Loucy (cell line): ENCODE data around the gene MYH10.

Experiments used
- H2AFZ ChIP-seq: fragments of 200-600 bp; sonication (generic); 2 replicates; pipeline ENCODE4 v1.6.0; 2016; ENCODE audit warnings: antibody characterized with exemption, mild to moderate bottlenecking, low read length, moderate library complexity
- H3F3A ChIP-seq: fragments of 200-600 bp; 2 replicates; pipeline ENCODE4 v1.6.0; 2016; ENCODE audit warnings: antibody characterized with exemption, low read depth, mild to moderate bottlenecking
- H3K27me3 ChIP-seq: fragments of 200-600 bp; sonication (generic); 2 replicates; pipeline ENCODE4 v1.6.1; 2014; ENCODE audit warnings: low read length, mild to moderate bottlenecking; ENCODE audit not compliant: insufficient read depth, poor library complexity, severe bottlenecking
- H3K36me3 ChIP-seq: fragments of 200-600 bp; sonication (generic); 2 replicates; pipeline ENCODE4 v1.6.1; 2016; ENCODE audit warnings: low read length; ENCODE audit not compliant: insufficient read depth
- H3K4me1 ChIP-seq: fragments of 200-600 bp; sonication (generic); 2 replicates; pipeline ENCODE4 v1.5.1; 2014; ENCODE audit warnings: low read length, mild to moderate bottlenecking; ENCODE audit not compliant: insufficient read depth, poor library complexity, severe bottlenecking
- H3K4me2 ChIP-seq: fragments of 200-600 bp; sonication (generic); 2 replicates; pipeline ENCODE4 v1.6.0; 2014; ENCODE audit warnings: antibody characterized with exemption, low read length, low read depth, mild to moderate bottlenecking; ENCODE audit not compliant: poor library complexity, severe bottlenecking
- H3K4me3 ChIP-seq: fragments of 200-600 bp; sonication (generic); 2 replicates; pipeline ENCODE4 v1.5.1; 2014; ENCODE audit warnings: low read length, mild to moderate bottlenecking, mixed read lengths; ENCODE audit not compliant: poor library complexity, severe bottlenecking
- H3K79me2 ChIP-seq: fragments of 200-600 bp; sonication (generic); 2 replicates; pipeline ENCODE4 v1.6.1; 2014; ENCODE audit warnings: low read length; ENCODE audit not compliant: insufficient read depth
- H3K9ac ChIP-seq: fragments of 200-600 bp; sonication (generic); 2 replicates; pipeline ENCODE4 v1.6.0; 2014; ENCODE audit warnings: mild to moderate bottlenecking, low read depth, low read length, moderate library complexity; ENCODE audit not compliant: poor library complexity, severe bottlenecking
- H3K9me2 ChIP-seq: fragments of 200-600 bp; sonication (generic); replicated peaks from 2 replicates; pipeline ENCODE4 v1.6.1; 2016; ENCODE audit warnings: low read depth, low read length, mixed read lengths
- H3K9me3 ChIP-seq: fragments of 200-600 bp; sonication (generic); 2 replicates; pipeline ENCODE4 v1.6.1; 2014; ENCODE audit warnings: mild to moderate bottlenecking, antibody characterized with exemption, low read length, low read depth; ENCODE audit not compliant: insufficient read depth
- H4K20me1 ChIP-seq: fragments of 200-600 bp; sonication (generic); 2 replicates; pipeline ENCODE4 v1.6.0; 2014; ENCODE audit warnings: antibody characterized with exemption, low read length, mild to moderate bottlenecking; ENCODE audit not compliant: insufficient read depth, poor library complexity, severe bottlenecking
- CTCF ChIP-seq: fragments of 200-600 bp; sonication (generic); conservative IDR thresholded peaks from 2 replicates; pipeline ENCODE4 v1.5.1; 2014; ENCODE audit warnings: mild to moderate bottlenecking, antibody characterized with exemption, low read length
- EZH2phosphoT487 ChIP-seq: fragments of 200-600 bp; IDR thresholded peaks from 2 replicates; pipeline ENCODE4 v1.6.1; 2018; ENCODE audit warnings: antibody characterized with exemption, mild to moderate bottlenecking, moderate library complexity, borderline replicate concordance

MYH10 gene

DNA sequence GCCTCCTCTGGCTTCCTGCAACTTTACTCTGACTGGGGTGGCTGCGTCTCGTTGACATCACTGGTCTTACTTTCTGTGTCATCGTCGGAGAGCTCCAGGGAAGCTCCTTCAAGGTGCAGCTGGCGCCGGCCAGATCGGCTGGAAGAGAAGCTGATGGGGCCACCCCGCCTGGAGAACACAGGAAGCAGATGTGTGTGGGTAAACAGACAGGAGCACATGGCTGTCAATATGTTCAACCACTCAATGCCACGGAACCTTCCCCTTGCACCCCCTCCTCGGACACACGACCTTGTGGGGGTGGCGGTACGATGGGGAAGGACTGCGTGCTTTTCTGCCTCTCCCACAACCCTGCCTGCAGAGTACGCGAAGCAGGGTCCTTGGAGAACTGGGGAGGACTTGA is 154.7 kb downstream of the MYH10 start:
- Histone ChIP-seq H3K4me2 (no peak overlapping the region), H2AFZ (no peak overlapping the region), H3K4me1 (no peaks in the 10 kb centered on the region), H3K9me3 (no peaks in the 10 kb centered on the region), H3K36me3 (peaks cover 90% of the 10 kb centered on the region; the same call in 1 of the 2 replicates), H3K4me3 (no peak overlapping the region), H3K27me3 (no peaks in the 10 kb centered on the region), H3K9ac (no peak overlapping the region), H3K79me2 (no peaks in the 10 kb centered on the region), H4K20me1 (no peaks in the 10 kb centered on the region), H3K9me2 (no peaks in the 10 kb centered on the region), H3F3A (no peaks in the 10 kb centered on the region)
- TF ChIP-seq CTCF (no peak), EZH2phosphoT487 (no peak)

- Histone ChIP-seq H3F3A (no peaks in the 10 kb centered on the region), H3K36me3 (peaks cover 85% of the 10 kb centered on the region; the same call in 1 of the 2 replicates), H4K20me1 (no peaks in the 10 kb centered on the region), H3K27me3 (no peaks in the 10 kb centered on the region), H3K4me3 (no peak overlapping the region), H3K79me2 (no peaks in the 10 kb centered on the region), H2AFZ (no peak overlapping the region), H3K9me2 (no peaks in the 10 kb centered on the region), H3K9ac (no peak overlapping the region), H3K4me2 (no peak overlapping the region), H3K4me1 (no peaks in the 10 kb centered on the region), H3K9me3 (no peaks in the 10 kb centered on the region)
- no peak for TF ChIP-seq CTCF
- no peak for TF ChIP-seq EZH2phosphoT487
Observed at GRCh38 chr17:8475227-8475626, 155.3 kb downstream of the MYH10 start.

DNA sequence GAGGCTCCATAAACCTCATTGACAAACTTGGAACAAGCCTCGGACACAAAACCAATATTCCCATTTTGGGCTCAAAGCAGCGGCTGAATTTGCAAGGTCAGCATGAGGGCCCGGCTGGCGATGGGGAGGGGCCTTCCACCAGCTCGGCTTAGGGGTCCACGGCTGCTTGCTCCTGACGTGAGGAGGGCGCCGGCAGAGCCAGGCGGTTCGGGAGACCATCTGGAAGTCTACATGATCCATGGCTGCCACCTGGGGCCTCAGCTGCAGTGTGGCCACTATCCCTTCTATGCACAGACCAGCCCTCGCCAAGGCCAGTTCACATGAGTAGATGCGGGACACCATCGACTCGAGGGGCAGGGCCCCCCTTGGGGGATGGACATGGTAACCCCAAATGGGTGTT is 155.7 kb downstream of the MYH10 start:
- Histone ChIP-seq H3K27me3 (no peaks in the 10 kb centered on the region), H2AFZ (no peak overlapping the region), H3K9me2 (no peaks in the 10 kb centered on the region), H3K9ac (no peak overlapping the region), H3K9me3 (no peaks in the 10 kb centered on the region), H3K79me2 (no peaks in the 10 kb centered on the region), H3K4me3 (no peak overlapping the region), H3K36me3 (peaks cover 81% of the 10 kb centered on the region; the same call in 1 of the 2 replicates), H3K4me2 (no peak overlapping the region), H4K20me1 (no peaks in the 10 kb centered on the region), H3K4me1 (no peaks in the 10 kb centered on the region), H3F3A (no peaks in the 10 kb centered on the region)
- TF ChIP-seq CTCF (no peak), EZH2phosphoT487 (no peak)
